Superior temporal gyrus (tissue), 1 donor: ENCODE results near the gene HSPB7.
"Not testable (repeated sequence)": the region's sequence is repeated elsewhere in the genome, so short reads cannot be mapped to it uniquely, and the experiment has no call there.

Experiments used
- DNase-seq: peaks from one replicate; pipeline ENCODE4 v3.0.0-alpha.2; 2016; ENCODE audit errors: extremely low spot score

The HSPB7 gene

DNA sequence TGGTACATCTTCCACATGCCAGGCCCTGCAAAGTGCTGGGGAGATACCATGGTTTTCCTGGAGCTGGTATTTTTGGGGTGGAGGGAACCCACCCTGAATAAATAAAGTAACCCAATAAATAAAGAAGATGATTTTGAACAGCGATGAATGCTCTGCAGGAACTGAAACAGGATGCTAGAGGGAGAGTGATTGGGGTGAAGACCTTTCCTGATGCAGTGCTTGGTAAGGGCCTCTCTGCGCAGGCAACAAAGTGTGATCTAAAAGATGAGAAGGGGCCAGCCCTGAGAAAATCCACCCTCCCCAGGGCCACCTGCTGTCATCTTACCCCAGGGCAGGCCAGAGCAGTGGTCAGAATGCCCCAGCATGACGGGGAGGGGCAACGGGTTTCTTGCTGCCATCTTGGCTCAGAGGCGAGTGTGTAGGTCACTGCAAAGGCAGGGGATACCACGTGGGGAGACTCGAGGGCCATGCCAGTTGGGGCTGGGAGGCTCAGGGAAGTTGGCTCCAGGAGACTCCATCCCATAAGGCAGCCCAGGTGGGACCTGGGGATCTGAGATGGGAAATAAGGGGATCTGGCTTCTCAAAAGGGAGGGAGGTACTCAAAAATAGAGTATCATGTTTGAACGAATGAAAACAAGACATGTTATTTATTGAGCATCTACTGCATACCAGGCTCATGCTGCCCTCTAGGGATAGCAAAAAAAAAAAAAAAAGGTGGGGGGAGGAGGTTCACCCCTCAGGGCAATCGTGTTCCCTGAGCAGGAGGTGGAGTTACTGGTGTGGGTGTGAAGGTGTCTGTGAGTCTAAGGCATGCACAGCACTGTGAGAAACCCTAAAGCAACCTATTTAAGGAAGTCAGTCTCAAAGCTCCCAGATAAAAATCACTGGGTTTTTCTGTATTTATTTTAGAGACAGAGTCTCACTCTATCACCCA lies 11.0 kb downstream of the HSPB7 start:
- DNase-seq = no peak

DNA sequence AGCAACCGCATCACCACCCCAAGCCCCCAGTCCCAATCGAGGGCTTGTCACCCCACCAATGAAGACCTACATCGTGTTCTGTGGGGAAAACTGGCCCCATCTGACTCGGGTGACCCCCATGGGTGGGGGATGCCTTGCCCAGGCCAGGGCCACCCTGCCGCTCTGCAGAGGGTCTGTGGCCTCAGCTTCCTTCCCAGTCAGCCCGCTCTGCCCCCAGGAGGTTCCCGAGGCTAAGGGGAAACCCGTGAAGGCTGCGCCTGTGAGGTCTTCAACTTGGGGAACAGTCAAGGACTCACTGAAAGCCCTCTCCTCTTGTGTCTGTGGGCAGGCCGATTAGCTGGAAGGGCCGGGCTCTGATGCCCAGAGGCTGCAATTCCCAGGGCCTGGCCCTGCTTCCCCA lies 11.8 kb downstream of the HSPB7 start:
- DNase-seq = no peak

DNA sequence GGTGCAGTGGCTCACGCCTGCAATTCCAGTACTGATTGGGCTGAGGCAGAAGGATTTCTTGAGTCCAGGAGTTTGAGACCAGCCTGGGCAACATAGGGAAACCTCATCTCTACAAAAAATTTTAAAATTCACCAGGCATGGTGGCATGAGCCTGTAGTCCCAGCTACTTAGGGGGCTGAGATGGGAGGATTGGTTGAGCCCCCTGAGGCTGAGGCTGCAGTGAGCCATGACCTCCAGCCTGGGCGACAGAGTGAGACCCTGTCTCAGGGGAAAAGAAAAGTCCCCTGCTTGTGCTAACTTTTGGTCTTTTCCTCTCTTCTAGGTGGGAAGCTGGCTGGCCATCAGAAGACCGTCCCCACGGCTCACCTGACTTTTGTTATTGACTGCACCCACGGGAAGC lies 12.2 kb downstream of the HSPB7 start:
- no peak for DNase-seq

DNA sequence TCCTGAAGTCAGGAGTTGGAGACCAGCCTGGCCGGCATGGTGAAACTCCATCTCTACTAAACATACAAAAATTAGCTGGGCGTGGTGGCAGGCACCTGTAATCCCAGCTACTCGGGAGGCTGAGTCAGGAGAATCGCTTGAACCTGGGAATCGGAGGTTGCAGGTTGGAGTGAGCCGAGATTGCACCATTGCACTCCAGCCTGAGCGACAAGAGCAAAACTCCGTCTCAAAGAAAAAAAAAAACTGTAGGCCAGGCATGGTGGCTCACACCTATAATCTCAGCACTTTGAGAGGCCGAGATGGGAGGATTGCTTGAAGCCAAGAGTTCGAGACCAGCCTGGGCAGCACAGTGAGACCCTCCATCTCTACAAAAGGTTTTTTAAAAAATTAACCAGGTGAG lies 16.6 kb downstream of the HSPB7 start:
- DNase-seq = not testable (repeated sequence)

DNA sequence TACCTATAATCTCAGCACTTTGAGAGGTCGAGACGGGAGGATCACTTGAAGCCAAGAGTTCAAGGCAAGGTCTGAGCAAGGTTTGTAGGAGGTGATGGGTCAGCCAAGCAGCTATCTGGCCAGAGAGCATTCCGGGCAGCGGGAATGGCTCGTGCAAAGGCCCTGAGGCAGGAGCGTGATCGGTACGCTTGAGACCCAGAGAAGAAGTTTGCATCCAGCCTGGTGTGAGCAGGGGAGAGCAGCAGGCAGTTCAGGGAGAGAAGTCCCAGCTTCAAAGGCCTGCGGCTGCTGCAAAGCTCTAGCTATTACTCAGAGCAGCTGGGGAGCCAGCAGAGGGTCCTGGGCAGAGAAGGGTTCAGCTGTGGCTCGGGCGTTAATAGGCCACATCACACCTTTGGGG lies 18.9 kb downstream of the HSPB7 start:
- DNase-seq = no peak

DNA sequence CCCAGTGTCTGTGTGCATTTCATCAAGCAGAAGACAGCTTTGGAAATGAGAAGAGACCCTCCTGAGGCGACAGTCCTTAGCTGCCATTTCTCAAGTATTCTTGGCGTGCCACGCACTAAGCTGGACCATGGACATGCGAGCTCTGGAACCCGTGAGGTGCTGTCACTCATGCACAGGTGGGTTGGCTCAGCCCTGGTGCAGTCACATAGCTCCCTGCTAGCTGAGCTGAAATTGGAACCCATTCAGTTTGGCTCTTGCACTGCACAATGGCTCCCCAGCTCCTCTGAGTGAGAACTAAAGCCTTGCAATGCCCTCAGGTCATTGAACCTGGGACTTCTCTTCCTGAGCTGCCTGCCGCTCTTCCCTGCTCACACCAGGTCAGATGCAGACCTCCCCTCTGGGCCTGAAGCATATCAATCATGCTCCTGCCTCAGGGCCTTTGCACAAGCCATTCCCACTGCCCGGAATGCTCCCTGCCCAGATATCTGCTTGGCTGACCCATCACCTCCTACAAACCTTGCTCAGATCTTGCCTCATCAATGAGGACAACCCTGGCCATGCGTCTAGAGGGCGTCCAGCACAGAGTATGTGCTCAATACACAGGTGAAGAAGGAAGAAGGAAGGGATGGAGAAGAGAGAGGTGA lies 20.1 kb downstream of the HSPB7 start:
- DNase-seq = no peak

DNA sequence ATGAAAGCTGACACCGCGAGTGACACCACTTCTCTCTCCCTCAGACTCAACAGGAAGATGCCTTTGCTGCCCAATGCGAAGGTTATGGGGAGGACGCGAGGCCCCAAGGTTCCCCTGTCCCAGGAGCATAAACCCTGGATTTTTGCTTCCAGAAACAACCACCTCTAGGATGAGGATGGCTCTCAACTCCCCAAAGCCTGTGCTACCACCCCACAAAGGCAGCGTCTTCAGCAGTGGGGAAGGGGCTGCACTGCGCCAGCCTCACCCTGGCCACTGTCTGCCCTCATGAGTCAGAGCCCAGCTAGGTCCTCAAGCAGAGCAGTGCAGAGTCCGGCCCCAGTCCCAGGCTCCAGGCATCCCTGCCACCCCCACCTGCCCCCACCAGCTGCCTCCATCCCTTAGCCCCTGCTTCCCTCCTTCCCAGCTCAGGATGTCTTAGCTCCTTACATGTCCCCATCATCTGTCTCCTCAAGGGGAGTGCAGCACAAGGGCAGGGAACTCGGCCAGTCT lies 20.7 kb downstream of the HSPB7 start:
- no peak for DNase-seq

DNA sequence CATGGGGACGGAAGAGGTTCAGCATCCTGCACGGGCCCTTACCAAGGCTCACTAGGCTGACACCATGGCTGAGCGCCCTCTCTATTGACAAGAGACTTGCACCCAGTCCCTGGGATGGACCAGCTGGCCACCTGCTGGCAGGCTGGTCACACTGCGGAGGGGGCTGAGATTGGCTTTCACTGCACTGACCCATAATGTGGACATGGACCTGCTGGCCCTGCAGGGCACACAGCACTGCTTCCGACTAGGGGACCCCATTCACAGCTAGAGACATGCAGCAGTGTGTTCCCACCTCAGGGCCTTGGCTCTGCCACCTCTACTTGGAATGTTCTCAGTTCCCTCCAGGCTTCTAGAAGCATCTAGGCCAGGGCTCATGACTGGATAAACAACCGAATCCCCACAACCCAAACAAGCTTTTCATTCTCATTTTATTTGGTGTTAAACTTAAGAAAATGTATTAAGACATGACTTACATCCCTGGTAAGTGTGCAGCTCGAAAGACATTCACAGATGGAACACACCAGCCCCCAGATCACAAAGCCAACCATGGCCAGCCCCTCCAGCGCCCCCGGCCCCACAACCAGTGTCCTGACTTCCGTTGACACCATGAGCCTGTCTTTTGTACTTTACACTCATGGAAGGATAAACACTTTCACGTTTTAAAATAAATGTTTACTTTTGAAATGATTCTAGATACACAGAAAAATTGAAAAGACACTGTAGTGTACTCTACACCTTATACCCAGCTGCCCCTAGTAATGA lies 23.1 kb downstream of the HSPB7 start:
- DNase-seq = peak; percentile 88

DNA sequence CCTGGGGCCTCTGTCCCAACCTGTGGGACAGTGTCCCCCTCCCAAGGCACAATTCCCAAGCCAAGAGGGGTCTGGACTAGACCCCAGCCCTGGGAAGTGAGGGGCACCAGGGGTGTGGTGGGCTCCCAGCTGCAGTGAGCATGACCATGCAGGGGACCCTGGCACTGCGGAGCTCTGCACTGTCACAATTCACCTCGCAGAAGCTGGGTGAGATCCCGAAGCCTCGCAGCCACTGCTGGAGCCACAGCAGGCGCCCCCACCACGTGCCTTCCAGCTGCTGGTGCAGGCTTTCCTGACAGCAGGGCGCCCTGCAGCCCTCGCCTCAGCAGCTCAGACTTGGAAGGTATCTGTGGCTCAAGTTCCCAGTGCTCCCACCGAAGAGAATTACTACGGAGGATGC lies 23.8 kb downstream of the HSPB7 start:
- no peak for DNase-seq

DNA sequence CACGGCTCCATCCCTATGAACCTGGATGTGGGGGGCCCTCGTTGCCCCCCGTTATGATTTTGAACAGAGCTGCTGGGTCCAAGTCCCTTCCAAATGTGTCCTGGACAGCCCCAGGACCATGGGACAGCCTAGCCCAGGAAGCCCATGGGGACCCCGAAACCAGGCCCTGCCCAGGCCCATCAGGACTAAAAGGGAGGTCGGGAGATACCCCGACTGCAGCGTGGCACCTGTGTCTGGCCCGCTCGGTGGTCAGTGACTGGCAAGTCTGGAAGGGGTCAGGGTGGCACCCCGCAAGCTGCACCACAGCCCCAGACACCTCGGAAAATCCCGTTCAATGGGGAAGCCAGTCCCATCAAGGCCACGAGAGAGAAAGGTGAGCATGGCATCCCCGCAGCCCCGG lies 24.2 kb downstream of the HSPB7 start:
- no peak for DNase-seq

DNA sequence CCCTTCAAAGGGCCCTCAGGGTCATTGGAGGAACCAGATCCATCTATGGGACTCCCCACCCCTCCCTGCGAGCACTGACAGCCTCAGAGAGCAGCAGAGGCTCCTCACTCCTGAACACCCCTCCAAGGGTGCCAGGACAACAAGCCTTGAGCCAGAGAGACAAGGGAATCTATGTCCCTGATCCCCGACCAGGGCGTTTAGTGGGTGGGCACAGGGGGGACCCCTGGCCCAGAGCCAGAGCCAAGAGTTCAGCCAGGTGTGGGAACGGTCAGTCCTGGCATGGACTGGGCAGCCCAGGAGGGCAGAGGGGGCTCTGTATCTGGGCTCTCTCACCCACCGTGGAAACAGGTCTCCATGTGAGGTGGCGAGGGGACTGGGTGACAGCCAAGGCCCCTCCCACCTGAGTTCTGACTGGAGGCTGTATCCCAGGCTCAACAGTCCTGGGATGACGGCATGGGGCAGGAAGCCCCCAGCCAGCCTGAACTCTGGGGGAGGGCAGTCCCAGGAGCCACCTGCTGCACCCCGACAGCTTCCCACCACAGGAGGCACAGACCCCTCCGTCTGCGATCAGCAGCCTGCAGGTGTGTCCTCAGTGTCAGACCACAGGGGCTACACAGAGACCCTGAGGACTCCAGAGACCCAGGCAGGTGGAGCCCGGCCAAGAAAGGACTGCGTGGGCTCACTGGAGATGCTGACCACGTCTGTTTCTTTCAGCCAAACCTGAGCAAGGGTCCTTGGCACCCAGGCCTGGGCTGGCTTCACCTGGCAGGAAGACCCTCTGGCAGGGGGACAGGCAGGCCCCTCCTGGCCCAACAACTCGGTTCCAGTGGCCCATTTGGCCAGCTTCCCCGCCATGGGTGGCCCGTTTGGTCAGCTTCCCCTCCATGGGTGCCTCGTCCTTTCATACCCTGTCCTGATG lies 25.0 kb downstream of the HSPB7 start:
- DNase-seq = no peak

DNA sequence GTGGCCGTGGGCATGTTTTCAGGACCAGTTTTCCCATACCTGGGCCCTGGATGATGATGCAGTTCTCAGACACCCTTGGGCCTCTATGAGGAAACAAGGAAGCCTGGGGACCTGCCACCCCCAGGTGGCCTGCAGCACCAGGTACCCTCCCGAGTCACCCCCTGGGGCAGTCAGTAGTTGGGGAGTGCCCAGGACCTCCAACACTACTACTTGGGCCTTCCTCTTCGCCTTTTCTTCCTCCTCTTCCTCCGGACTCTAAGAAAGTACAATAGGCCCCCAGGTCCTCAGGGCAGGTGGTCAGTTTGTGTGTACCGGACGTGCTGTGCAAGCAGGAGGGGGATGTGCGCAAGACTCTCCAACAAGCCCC lies 25.7 kb downstream of the HSPB7 start:
- DNase-seq = no peak

DNA sequence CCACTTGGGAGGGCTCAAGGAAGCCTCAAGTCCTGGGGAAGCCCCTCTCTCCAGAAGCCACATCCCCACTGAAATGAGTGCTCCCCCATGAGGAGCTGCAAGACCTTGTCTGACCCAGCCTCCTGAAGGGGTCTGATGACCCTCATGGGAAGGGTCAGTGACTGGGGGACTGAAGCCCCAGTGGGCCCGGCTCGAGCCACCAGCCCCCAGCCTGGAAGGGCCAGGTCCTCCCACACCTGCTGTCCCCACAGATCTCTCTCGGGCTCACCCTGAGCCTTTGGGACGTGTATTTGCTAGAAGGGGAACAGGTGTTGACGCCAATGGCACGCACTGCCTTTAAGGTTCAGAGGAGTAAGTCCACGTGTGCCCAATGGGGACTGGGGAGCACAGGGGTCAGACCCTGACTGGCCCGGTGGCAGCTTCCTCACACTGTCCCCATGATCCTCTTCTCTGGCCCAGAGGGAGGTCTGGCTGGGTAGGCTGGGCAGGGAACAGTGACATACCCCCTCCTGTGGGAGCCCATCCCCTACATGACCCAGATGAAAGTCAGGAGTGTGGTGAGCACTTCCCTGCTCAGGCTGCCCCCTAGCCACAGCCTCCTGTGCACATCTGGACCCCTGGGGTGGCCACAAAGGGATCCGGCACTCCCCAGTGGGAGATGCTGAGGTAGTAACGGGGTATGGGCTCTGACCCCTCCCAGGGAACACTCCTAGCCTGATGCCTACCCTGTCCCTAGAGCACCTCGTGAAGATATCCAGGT lies 26.2 kb downstream of the HSPB7 start:
- no peak for DNase-seq

DNA sequence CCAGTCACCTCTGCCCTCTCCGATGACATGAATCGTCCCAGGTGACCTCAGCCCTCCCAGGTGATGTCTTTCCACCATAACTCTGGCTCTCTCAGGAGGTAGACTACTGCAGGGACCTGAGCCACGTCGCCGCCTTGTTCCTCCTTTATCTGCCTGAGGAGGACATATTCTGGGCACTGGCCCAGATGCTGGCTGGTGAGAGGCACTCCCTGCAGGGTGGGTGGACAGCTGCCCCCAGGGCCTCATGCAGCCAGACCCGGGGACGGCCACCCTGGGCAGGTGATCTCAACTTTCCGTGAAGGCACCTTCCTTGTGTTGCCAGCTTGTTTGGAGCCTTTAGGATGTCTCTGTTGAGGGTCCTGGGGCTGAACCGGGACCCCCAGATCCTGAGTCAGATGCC lies 28.1 kb downstream of the HSPB7 start:
- no peak for DNase-seq

DNA sequence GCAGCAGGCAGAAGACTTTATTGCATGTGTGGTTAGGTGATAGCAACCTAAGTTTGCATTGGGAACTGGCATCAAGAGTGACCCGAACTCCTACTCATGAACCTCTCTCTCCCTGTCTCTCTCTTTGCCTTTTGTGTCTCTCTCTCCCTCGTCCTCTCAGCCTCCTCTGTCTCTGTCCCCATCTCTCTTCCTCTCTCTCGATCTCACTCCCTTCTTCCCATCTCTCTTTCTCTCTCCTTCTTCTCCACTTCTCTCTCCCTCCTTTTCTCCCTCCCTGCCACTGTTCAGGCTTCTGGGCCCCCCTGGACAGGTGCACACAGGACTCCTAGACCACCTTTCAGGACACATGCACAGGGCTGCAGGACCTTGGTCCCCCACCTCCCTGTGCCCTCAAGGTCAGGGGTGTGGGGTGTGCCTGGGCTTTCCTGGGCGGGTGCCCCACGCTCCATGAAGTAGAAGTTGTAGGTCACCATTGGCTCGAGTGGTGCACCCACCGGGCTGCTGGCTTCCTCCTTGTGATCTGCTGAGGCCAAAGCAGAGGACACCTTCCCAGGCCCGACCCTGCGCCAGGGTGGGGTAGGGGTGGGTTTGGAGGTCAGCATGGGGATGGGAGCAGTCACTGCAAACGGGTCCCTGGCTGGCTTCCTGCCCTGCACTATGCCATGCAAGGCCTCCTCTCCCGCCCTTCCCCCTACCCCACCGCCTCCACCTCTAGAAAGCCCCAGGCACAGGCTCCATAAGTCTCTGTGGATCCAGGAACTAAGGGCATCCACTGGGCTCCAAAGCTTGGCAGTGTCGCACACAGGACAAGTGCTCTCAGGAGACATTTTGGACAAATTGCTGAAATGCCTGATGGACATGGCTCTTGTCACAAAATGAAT lies 28.7 kb downstream of the HSPB7 start:
- no peak for DNase-seq

DNA sequence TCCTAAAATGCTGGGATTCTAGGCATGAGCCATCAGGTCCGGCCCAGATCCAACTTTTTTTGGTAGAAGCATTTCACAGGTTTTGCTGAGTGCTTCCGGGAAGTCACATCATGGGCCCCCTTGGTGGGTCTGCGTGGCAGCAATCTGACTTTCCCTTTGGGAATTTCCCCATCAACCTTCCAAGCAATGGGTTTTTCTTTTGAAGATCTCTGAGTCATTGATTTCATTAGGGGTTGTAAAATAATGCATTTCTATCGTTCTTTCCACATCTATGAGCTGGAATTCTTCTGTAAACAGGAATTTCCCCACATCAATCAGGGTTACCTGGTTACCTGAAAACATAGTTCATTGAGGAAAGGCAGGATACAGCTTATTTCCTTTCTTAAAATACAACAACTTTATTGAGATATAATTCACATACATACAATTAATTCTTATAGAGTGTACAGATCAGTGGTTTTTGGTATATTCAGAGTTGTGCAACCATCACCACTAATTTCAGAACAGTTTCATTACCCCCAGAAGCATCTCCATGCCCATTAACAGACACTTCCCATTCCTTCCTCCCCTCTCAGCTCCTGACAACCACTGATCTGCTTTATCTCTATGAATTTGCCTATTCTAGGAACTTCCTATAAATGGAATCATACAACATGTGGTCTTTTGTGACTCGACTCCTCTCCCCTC lies 32.1 kb downstream of the HSPB7 start:
- DNase-seq = no peak

DNA sequence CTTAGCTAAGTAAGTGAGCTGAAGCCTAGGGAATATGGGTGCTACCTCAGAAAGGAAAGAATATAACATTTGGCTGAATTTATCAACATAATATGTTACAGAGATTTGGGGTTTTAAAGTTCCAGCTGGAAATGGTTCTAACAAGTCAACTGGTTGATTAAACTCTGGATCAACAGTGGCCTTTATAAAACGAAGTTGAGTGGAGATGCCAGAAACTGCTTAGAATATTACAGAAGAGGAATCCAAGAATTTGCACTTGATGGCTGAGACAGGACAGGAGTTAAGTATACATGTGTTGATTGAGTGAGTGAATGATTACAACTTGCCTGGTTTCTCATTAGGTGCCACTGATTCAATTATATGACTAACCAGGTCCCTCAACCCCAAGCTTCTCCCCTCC lies 34.6 kb downstream of the HSPB7 start:
- no peak for DNase-seq

DNA sequence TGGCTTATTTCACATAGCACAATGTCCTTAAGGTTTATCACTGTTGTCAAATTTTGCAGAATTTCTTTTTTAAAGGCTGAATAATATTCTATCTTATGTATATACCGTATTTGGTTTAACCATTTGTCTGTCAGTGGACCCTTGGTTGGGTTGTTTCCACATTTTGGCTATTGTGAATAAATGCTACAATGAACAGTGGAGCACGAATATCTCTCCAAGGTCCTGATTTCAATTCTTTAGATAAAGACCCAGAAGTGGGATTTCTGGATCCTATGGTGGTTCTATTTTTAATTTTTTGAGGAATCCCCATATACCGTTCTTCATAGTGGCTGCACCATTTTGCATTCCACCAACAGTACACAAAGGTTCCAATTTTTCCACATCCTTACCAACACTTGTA lies 36.2 kb downstream of the HSPB7 start:
- DNase-seq = no peak

DNA sequence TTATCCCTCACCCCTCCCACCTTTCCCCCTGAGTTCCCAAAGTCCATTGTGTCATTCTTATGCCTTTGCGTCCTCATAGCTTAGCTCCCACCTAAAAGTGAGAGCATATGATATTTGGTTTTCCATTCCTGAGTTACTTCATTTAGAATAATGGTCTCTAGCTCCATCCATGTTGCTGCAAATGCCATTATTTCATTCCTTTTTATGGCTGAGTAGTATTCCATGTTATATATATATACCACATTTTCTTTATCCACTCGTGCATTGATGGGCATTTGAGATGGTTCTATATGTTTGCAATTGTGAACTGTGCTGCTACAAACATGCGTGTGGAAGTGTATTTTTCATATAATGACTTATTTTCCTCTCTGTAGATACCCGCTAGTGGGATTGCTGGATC lies 39.9 kb downstream of the HSPB7 start:
- not testable (repeated sequence) for DNase-seq
